ENCODE results near the gene ARL6IP1.
A peak's percentile ranks its signal among the peaks of the same experiment; 100 is the strongest.
"Not testable (repeated sequence)": the region's sequence is repeated elsewhere in the genome, so short reads cannot be mapped to it uniquely, and the experiment has no call there.

The ARL6IP1 gene

DNA sequence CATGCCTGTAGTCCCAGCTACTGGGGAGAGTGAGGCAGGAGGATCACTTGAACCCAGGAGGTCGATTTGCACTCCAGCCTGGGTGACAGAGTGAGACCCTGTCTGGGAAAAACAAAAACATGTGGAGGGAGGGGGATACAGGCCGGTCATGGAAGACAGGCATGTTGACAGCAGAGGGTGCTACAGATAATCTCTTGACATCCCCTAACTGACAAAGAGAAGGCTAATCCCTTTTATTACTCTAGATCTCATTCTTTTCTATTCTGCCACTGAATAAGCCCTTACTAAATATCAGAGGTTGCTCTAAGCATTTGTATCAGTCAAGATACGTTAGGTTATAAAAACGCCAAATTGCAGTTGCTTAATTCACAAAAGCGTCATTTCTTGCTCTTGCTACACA is 25.0 kb downstream of the ARL6IP1 start:
- not testable (repeated sequence) for H3K27ac Mint-ChIP-seq; H3K4me3 Mint-ChIP-seq; H3K4me1 Mint-ChIP-seq; H3K9me3 Mint-ChIP-seq; DNase-seq; H3K27me3 Mint-ChIP-seq (ENCODE audit: low read depth, poor library complexity); H3K36me3 Mint-ChIP-seq (ENCODE audit: low read depth)

DNA sequence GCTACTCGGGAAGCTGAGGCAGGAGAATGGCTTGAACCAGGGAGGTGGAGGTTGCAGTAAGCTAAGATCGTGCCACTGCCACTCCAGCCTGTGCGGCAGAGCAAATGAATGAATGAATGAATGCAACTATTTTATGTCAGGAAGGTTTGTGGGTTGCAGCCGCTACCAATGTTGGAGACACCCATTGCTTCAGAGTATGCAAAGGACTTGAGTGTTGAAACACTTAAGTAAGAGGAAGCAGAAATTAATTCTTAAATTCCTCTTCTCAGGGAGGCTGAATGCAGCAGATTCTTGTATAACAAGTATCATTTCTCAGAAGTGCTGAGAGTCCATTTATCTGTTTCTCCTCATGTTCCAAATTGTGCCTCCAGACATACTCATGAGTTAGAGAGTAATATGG is 26.7 kb downstream of the ARL6IP1 start:
- H3K4me3 Mint-ChIP-seq; H3K27ac Mint-ChIP-seq; H3K27me3 Mint-ChIP-seq (ENCODE audit: low read depth, poor library complexity); DNase-seq; H3K36me3 Mint-ChIP-seq (ENCODE audit: low read depth); H3K4me1 Mint-ChIP-seq: not testable (repeated sequence)
- H3K9me3 Mint-ChIP-seq, result peaks cover 14% of the 10 kb centered on the region

DNA sequence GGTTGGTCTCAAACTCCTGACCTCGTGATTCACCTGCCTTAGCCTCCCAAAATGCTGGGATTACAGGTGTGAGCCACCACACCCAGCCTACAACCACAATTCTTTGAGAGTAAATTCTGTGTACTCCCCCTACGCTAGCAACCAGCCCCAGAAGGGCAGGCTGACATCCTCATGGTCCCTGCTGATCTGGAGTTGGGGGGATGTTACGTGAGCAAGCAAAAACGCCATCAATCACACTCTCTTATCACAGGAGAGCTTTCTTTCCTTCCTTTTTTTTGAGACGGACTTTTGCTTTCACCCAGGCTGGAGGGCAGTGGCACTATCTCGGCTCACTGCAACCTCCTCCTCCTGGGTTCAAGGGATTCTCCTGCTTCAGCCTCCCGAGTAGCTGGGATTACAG is 29.2 kb downstream of the ARL6IP1 start:
- H3K4me1 Mint-ChIP-seq; H3K27ac Mint-ChIP-seq; DNase-seq; H3K4me3 Mint-ChIP-seq; H3K36me3 Mint-ChIP-seq (ENCODE audit: low read depth): not testable (repeated sequence)
- peaks cover 13% of the 10 kb centered on the region for H3K27me3 Mint-ChIP-seq (ENCODE audit: low read depth, poor library complexity)
- H3K9me3 Mint-ChIP-seq, result peaks cover 14% of the 10 kb centered on the region

DNA sequence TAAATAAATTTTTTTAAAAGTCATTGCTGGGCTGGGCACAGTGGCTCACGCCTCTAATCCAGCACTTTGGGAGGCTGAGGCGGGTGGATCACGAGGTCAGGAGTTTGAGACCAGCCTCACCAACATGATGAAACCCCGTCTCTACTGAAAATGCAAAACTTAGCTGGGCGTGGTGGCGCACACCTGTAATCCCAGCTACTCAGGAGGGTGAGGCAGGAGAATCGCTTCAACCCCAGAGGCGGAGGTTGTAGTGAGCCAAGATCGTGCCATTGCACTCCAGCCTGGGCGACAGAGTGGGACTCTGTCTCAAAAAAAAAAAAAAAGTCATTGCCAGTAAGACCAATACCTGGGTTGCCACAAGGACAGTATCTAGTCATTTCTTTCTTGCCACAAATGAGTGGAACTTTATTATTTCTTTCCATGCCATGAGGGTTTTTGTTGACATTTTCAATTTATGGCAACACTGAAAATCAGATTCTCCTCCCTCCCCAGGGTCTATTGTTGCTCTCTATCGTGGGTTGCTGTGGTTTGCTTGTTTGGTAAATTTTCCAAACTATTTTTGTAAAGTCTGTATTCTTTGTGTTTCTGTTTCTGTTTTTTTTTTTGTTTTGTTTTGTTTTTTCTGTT is 30.9 kb downstream of the ARL6IP1 start:
- Mint-ChIP-seq H3K27me3 (ENCODE audit: low read depth, poor library complexity) (peaks cover 13% of the 10 kb centered on the region), H3K9me3 (peaks cover 14% of the 10 kb centered on the region)
- not testable (repeated sequence) for H3K27ac Mint-ChIP-seq; H3K36me3 Mint-ChIP-seq (ENCODE audit: low read depth); DNase-seq; H3K4me1 Mint-ChIP-seq; H3K4me3 Mint-ChIP-seq

DNA sequence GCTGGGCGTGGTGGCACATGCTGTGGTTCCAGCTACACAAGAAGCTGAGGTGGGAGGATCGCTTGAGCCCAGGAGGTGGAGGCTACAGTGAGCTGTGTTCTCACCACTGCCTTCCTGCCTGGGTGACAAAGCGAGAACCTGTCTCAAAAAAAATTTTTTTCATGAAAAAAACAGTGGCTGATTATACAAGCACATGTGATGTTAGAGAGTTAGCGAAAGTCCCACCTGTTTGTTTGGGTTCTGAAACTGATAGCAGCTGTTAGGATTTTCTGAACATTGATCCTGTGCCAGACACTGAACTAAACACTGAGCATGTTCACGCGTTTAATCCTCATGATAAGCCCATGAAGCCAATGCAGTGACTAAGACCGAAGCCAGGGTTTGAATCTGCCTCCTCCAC is 34.1 kb downstream of the ARL6IP1 start:
- not testable (repeated sequence) for H3K36me3 Mint-ChIP-seq (ENCODE audit: low read depth); H3K4me1 Mint-ChIP-seq; H3K4me3 Mint-ChIP-seq; DNase-seq; H3K27ac Mint-ChIP-seq
- Mint-ChIP-seq H3K9me3 (peaks cover 12% of the 10 kb centered on the region), H3K27me3 (ENCODE audit: low read depth, poor library complexity) (peaks cover 13% of the 10 kb centered on the region)

DNA sequence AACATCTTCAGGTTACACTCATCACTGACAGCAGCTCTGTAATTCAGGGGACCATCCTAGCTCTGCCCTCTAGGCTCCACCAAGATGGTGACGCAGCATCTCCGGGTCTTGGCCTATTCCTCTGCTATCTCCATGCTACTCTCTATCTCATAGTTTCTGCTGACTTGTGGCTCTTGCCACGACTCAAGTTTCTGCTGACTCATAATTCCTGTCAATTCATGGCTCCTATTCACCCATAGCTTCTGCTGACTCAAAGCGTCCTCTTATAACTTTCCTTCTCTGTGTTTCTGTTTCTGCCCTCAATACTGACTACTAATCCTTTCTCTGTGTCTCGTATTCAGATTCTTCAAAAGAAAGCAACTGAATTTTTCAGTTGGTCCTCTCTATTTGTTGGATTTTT is 38.6 kb downstream of the ARL6IP1 start:
- not testable (repeated sequence) for DNase-seq; H3K9me3 Mint-ChIP-seq; H3K4me1 Mint-ChIP-seq; H3K27ac Mint-ChIP-seq; H3K36me3 Mint-ChIP-seq (ENCODE audit: low read depth); H3K27me3 Mint-ChIP-seq (ENCODE audit: low read depth, poor library complexity); H3K4me3 Mint-ChIP-seq

DNA sequence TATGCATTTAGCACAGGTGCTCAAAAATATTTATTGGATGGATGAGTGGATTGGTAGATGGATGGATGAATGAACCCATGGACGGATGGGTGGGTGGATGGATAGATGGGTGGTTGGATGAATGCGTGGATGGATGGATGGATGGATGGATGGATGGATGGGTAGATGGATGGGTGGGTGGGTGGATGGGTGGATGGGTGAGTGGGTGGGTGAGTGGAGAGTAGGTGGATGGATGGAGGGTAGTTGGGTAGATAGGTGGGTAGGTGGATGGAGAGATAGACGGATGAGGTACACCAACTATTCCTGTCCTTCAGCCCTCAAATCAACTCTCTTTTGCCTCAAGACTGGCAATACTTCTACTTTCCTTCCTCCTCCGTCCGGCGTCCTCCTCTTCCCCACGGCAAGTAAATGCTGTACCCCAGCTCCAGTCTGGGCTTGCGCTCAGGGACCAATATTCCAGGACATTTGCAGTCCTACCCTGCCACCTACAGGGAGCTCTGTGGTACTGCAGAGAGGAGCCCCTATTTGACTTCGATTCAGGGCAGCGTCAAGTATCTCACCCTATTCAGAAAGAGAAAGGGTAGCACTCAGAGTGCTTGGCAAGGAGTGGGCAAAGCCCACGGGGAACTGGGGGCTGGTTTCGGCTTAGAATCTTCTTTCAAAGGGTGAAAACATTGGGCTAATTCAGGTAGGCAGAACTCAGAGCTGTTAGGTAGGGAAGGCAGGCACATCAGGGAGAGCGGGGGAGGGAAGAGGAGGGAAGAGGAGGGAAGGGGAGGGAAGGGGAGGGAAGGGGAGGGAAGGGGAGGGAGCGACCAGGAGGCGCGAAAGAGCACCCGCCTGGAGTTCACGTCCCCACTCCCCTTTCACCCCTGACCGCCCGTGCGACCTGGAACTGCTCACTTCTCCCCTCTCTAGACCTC is 41.5 kb downstream of the ARL6IP1 start:
- not testable (repeated sequence) for H3K9me3 Mint-ChIP-seq; H3K27me3 Mint-ChIP-seq (ENCODE audit: low read depth, poor library complexity); H3K4me1 Mint-ChIP-seq; H3K4me3 Mint-ChIP-seq; H3K36me3 Mint-ChIP-seq (ENCODE audit: low read depth); H3K27ac Mint-ChIP-seq
- DNase-seq, result peak; percentile 45
- TF ChIP-seq, protein P1, sequence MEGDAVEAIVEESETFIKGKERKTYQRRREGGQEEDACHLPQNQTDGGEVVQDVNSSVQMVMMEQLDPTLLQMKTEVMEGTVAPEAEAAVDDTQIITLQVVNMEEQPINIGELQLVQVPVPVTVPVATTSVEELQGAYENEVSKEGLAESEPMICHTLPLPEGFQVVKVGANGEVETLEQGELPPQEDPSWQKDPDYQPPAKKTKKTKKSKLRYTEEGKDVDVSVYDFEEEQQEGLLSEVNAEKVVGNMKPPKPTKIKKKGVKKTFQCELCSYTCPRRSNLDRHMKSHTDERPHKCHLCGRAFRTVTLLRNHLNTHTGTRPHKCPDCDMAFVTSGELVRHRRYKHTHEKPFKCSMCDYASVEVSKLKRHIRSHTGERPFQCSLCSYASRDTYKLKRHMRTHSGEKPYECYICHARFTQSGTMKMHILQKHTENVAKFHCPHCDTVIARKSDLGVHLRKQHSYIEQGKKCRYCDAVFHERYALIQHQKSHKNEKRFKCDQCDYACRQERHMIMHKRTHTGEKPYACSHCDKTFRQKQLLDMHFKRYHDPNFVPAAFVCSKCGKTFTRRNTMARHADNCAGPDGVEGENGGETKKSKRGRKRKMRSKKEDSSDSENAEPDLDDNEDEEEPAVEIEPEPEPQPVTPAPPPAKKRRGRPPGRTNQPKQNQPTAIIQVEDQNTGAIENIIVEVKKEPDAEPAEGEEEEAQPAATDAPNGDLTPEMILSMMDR (IDR thresholded peaks at IDR 0.05), result peak; percentile 52

DNA sequence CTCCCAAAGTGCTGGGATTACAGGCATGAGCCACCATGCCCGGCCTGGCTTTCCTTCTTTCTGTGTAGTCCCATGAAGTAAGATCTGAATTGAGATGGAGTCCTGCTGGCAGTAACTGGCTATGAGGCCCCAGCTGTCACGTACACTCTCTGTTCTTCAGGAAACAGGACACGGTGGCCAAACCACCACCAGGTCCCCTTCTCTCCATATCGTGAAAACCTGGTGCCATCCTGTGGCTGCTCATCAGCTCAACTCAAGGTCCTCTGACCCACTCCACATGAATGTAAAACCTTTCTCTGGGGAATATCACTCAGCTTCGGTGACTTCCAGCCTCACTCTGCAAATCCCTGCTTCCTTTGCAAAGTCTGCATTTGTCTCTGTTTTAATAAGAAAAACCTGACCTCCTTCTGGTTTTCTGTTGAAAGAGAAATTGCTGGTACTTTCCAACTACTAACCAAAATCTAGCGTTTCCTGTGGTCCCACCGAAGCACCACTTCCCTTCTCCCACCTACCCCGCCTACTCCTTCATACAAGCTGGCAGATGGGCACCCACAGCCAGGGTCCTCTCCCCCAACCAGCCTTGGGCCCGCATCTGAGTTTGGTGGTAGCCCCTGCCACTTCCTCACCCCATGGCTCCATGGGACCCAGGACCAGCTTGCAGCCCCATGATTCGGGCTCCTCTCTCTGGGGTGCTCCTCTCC is 43.2 kb downstream of the ARL6IP1 start:
- not testable (repeated sequence) for H3K27ac Mint-ChIP-seq; DNase-seq; H3K4me3 Mint-ChIP-seq; H3K9me3 Mint-ChIP-seq; H3K4me1 Mint-ChIP-seq; H3K36me3 Mint-ChIP-seq (ENCODE audit: low read depth); H3K27me3 Mint-ChIP-seq (ENCODE audit: low read depth, poor library complexity)

DNA sequence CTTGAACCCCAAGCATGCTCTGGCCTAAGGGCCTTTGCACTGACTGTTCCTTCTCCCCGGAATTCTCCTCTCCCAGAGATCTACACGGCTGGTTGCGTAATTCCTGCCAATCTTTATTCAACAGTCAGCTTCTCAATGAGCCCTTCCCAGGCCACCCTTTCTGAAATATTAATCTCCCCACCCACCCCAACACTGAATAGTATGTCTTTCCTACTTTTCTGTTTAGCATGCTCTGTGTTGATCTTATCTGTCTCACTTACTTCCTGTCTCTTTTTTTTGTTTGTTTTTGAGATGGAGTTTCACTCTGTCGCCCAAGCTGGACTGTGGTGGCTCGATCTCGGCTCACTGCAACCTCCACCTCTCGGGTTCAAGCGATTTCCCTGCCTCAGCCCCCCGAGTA is 44.7 kb downstream of the ARL6IP1 start:
- H3K27ac Mint-ChIP-seq; H3K4me3 Mint-ChIP-seq; H3K36me3 Mint-ChIP-seq (ENCODE audit: low read depth); H3K4me1 Mint-ChIP-seq; H3K9me3 Mint-ChIP-seq; DNase-seq: not testable (repeated sequence)
- peaks cover 18% of the 10 kb centered on the region for H3K27me3 Mint-ChIP-seq (ENCODE audit: low read depth, poor library complexity)

DNA sequence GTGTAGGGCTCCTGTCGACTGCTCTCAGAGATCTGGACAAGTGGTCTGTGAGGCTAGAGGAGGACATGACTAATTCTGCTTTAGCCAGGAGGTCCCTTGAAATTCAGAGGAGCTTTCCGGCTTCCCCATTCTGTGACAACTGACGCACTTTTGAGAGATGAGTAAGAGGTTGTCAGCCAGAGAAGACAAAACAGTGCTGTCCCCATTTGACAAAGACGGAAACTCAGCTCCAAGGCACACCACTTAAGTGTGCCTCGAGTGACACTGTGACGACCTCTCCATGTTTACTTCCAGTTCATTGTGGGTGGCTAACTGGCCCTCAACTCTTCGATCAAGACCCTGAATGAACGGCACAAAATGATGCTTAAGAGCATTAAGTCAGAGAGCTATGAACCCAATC is 58.5 kb downstream of the ARL6IP1 start:
- not testable (repeated sequence) for H3K9me3 Mint-ChIP-seq; H3K27ac Mint-ChIP-seq; H3K4me1 Mint-ChIP-seq; H3K27me3 Mint-ChIP-seq (ENCODE audit: low read depth, poor library complexity); H3K36me3 Mint-ChIP-seq (ENCODE audit: low read depth); DNase-seq; H3K4me3 Mint-ChIP-seq
